Coronary artery (tissue), 2 donors: ENCODE data around the gene COL9A3.

Experiments used
- DNase-seq: peaks from one replicate; pipeline ENCODE4 v3.0.0-alpha.2; 2017; ENCODE audit warnings: low spot score
- H3K27ac ChIP-seq, 2 donors: fragments of 200-600 bp; sonication (generic); one replicate each; pipeline ENCODE4 v1.5.1; 2016 to 2019
- H3K4me3 ChIP-seq: fragments of 200-600 bp; sonication (generic); 2 replicates; pipeline ENCODE4 v1.5.1; 2016; ENCODE audit warnings: mild to moderate bottlenecking, moderate library complexity
- TF ChIP-seq, protein P1 (sequence below): fragments of 200-600 bp; sonication (generic); IDR thresholded peaks from one replicate; pipeline ENCODE4 v1.5.1; 2019; ENCODE audit warnings: antibody characterized with exemption

Gene COL9A3

DNA sequence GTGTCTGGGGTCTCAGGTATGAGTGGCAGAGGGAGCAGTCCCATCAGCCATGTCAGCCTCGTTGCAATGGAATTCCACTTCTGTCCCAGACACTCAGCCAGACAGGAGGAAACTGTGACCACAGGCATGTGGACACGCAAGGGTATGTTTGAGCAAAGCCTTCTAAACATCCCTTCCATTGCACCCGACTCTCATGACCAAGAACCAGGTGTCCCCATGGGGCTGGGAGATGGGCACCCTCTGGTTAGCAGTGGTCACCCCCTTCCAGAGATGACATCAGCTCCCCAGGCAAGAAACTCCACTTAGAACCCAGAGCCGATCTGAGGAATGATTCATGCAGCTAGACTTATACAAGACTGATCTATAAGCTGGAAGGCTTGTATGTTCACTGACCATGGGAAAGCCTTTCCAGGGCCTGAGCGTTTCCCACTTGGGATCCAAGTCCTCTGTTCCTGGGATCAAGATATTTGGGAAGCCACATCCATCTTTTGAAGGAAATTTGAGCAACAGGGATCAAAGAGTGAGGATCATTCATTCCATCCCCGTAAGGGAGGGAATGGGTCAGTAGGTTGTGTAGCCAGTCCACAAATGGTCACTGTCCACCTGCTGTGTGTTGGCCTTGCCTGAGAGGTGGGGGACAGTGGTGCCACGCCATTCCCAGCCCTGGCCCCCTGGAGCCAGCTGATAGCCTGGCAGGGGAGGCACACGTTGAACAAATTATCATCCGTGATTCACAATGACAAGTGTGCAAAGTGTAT, 24.5 kb upstream of the COL9A3 start:
- H3K27ac ChIP-seq = no peak overlapping the region
- no peak overlapping the region for H3K4me3 ChIP-seq
- TF ChIP-seq, protein P1, sequence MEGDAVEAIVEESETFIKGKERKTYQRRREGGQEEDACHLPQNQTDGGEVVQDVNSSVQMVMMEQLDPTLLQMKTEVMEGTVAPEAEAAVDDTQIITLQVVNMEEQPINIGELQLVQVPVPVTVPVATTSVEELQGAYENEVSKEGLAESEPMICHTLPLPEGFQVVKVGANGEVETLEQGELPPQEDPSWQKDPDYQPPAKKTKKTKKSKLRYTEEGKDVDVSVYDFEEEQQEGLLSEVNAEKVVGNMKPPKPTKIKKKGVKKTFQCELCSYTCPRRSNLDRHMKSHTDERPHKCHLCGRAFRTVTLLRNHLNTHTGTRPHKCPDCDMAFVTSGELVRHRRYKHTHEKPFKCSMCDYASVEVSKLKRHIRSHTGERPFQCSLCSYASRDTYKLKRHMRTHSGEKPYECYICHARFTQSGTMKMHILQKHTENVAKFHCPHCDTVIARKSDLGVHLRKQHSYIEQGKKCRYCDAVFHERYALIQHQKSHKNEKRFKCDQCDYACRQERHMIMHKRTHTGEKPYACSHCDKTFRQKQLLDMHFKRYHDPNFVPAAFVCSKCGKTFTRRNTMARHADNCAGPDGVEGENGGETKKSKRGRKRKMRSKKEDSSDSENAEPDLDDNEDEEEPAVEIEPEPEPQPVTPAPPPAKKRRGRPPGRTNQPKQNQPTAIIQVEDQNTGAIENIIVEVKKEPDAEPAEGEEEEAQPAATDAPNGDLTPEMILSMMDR = no peak
- no peak for DNase-seq

DNA sequence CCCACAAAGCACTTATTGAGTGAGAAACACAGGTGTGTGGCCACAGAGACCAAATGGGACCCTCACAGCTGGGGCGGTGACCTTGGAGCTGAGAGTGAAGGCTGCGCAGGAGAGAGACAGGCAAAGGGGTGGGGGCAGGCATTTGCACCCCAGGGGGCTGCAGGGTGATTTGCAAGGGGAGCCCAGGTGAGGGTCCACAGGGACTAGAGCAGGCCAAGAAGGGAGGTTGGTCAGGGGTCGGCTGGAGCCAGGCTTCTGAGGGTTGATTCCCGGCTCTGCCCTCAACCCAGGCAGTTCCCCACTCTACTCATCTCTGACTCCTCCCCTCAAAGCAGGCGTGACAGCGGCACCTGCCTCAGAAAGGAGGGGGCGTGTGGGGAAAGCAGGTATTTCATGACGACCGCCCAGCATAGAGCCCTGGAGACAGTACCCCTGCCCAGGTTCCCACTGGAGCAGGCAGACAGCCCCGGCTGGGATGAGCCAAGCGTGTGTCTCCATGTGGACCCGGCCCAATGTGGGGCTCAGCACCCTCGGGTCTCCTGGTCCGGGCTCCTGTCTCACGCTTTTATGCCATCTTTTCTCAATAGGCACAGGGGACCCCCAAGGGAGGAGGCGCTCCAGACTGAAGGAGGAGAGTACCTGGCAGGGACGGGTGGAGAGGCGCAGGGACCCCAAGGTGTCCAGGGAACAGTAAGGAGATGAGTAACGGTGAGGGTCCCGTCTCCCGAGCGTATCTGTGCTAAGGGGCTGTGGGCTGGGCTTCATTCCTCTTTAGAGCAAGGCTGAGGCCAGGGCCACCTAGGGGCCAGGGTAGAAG, 23.7 kb upstream of the COL9A3 start:
- peak overlapping the region; percentile 83 to 95 for H3K27ac ChIP-seq
- no peak for DNase-seq
- peak overlapping the region; percentile 75 for H3K4me3 ChIP-seq
- TF ChIP-seq, protein P1 = no peak

DNA sequence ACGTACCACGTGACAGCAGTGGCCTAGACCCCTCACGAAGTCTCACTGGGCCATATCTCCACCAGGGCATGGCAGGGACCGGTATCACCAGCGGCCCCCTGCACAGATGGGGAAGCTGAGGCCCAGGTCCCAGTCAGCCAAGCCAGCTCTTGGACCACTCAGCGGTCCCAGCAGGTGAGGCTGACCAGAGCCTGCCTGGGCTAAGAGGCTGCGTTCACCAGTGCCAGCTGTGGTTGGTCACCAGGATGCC, 23.2 kb upstream of the COL9A3 start:
- no peak for DNase-seq
- H3K4me3 ChIP-seq = peak overlapping the region; percentile 75
- TF ChIP-seq, protein P1 = no peak
- peak overlapping the region; percentile 83 to 95 for H3K27ac ChIP-seq

DNA sequence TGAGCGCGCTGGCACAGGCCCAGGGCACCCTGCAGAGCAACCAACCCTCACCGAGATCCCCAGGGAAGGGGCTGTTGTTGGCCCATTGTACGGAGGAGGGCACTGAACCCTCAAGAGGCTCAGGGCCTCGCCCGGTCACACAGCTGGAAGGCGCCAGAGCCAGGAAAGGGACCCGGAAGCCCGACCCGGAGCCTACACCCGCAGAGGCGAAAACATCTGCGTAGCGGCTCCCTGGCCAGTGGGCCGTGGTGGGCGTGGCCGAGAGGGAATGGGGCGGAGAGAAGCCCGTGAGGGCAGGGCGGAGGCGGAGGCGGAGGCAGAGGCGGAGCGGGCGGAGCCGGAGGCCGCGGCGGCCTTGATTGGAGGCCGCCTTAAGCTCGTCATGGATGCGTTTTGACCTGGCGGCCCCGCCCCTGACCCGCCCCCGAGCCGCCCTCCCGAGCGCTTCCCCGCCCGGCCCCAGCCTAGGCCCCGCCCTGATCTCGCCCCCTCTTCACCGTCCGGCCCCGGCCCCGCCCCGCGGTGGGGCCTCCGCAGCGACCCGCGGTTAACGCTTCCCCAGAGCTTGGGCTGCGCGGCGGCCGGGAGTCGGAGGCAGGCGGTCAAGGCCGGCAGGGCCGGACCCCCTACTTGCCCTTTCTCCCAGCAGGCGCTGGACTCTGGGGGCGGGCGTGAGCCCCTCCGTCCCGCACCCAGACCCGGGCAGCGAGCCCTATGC, 22.7 kb upstream of the COL9A3 start:
- Histone ChIP-seq H3K4me3 (peak overlapping the region; percentile 89), H3K27ac (peak overlapping the region; percentile 87 to 95)
- peak; percentile 97 for DNase-seq
- TF ChIP-seq, protein P1 = no peak

DNA sequence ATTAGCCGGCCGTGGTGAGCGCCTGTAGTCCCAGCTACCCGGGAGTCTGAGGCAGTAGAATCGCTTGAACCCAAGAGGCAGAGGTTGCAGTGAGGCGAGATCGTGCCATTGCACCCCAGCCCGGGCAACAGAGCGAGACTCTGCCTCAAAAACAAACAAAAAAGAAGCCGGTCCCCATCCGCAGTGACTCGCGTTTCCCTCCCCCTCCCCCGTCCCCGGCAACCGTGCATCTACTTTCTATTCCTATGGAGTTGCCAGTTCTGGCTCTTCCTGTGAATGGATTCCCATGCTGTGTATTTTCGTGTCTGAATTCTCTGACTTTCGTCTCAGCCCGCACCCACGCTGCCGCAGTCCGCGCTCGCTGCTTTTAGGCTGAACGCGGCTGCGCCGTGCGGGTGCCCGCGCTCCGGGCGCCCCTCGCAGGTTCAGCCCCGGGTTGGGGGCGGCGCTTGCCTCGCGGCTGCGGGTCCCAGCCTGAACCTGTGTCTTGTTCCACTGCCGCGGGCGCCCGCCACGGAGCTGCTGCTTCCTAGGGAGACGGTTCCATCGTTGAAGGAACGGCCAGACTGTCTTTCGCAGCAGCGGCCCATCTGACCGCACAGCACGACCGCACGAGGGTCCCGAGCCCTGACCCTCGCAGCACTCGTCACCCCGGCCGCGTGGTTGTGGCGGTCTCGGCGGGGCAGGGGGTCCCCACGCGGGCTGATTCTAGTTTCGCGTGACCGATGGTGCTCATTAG, 21.7 kb upstream of the COL9A3 start:
- Histone ChIP-seq H3K4me3 (peak overlapping the region; percentile 89), H3K27ac (peak overlapping the region; percentile 87 to 89)
- DNase-seq = no peak
- TF ChIP-seq, protein P1 = no peak

DNA sequence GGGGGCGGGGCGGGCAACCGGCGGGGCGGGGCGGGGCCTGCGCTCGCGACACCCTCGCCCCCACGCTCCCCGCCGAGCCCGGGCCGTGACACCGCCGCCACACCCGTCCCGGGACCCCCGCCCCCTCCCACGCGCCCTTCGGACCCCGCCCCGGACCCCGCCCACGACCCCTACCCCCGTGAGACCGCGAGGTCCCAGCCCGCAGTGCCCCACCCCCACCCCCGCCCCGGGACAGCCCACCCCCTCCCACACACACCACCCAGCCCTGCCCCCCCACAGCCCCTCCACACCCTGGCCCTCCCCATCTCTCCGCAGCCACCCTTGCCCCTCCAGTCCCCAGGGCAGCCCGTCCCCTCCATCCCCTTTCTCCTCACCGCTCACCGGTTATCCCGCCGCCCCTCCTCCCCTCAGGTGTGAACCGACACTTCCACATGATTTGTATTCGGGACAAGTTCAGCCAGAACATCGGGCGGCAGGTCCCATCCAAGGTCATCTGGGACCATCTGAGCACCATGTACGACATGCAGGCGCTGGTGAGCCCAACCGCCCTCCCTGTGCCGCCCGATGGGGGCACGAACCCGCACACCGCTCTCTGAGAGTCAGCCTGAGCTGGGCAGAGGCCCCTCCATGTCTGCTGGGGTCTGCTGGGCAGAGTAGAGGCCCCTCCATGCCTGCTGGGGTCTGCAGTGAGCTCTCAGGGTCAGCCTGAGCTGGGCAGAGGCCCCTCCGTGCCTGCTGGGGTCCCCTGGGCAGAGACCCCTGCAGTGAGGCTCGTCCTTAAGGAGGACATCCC, 20.0 kb upstream of the COL9A3 start:
- TF ChIP-seq, protein P1 = no peak
- DNase-seq = no peak
- Histone ChIP-seq H3K27ac (peak overlapping the region; percentile 87 to 91), H3K4me3 (peak overlapping the region; percentile 89)
